ENCODE measurements around the gene CLIC6.
A peak's percentile ranks its signal among the peaks of the same experiment; 100 is the strongest.
"Not testable (repeated sequence)": the region's sequence is repeated elsewhere in the genome, so short reads cannot be mapped to it uniquely, and the experiment has no call there.

Gene CLIC6

DNA sequence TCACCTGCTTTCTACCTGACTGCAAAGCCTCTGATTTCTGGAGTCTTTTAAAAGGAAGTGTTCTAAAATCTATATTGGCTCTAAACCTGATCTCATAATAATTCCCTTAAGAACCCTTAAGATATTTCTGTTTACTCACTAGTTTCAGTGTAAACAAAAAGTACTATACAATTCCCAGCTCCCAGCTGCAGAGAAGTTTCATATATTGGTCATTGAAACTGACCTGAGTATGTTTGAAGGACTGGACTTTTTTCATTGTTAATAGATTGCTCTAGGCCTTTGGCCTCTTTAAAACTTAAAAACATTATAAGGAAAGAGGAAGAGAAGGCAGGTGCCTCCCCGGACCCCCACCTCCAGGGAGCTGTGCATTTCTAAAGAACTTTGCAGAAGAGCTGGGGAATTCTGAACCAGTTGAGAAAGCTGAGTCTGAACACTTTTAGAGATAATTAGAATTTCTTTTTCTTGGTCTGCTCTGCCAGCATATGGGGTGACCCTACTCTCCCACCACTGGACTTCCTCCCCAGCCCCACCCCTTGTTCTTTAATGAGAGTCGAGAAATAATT, 23.7 kb downstream of the CLIC6 start:
- no peak for DNase-seq (ENCODE audit: low read depth in 2 of 2)

DNA sequence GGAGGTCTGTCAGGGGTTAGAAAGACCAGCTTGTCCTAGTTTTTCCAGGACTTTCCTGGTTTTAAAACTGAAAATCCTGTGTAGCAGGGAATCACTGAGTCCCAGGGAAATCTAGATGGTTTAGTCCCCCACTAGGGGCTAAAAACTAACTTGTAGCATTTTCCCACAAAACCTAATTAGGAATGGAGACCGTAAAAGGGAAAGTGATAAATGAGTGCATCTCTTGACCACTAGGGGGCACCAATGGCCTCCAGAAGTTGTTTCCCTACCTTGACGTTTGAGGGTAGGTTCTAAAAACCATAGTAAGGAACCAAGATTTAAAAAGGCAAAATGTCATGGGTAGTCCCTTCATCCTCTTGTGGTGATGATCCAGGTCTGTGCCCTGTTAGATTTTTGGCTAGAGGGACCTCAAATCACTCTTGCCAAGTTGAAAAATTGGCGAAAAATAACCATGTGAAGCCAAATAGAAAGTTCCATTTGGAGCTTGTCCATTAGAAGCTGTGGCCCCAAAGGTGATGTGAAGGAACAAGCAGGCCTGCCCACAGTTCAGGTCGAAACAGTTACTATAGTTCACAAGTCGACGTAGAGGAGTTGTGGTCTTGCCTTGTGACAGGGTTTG, 24.5 kb downstream of the CLIC6 start:
- peak; percentile 42 to 52 for DNase-seq (ENCODE audit: low read depth in 2 of 2)

DNA sequence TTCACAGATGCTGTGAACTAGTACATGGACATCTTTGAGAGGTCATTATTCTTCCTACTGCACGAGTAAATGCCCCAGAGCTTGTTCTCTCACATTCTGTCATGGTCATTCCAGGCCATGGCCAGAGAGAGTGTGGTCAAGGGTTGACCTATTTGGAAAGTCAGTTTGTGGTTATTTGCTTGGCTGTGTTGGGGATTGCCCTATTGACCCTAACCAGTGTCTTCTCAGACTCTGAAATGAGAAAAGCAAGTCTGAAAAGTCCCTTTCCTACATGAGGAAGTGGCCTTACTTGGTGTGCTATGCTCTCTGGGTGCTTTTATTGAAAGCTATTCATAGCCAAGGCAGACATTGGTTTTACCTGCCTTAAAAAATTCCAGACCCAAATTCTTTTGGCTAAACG, 26.6 kb downstream of the CLIC6 start:
- DNase-seq (ENCODE audit: low read depth in 2 of 2) = no peak

DNA sequence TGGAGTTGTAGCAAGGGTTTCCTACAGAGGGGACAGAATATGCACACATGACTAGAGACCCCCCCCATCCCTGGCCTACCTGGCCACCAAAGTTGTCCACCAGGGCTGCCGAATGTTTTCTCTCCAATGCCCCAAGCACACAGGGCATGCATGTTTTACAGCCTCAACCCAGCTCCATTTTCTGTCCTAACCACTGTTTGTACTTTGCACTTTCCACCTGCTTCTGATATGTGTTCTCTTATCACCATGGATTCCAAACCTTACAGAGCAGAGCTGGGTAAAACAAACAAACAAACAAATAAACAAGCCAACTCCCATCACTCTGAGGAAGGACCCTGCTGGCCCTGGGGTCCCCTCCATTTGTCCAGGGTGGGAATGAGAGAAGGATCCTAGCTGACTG, 27.3 kb downstream of the CLIC6 start:
- no peak for DNase-seq (ENCODE audit: low read depth in 2 of 2)

DNA sequence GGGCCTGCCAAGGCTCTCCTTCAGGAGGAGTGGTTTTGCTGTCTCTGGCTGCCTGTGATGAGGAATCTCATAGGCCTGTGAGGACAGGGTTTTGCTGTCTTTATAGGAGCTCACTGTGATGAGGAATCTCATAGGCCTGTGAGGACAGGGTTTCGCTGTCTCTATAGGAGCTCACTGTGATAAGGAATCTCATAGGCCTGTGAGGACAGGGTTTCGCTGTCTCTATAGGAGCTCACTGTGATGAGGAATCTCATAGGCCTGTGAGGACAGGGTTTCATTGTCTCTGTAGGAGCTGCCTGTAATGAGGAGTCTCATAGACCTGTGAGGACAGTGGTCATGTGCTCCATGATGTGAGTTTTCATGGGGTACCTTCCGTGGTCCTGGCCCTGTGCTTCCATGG, 29.0 kb downstream of the CLIC6 start:
- DNase-seq (ENCODE audit: low read depth in 2 of 2) = no peak

DNA sequence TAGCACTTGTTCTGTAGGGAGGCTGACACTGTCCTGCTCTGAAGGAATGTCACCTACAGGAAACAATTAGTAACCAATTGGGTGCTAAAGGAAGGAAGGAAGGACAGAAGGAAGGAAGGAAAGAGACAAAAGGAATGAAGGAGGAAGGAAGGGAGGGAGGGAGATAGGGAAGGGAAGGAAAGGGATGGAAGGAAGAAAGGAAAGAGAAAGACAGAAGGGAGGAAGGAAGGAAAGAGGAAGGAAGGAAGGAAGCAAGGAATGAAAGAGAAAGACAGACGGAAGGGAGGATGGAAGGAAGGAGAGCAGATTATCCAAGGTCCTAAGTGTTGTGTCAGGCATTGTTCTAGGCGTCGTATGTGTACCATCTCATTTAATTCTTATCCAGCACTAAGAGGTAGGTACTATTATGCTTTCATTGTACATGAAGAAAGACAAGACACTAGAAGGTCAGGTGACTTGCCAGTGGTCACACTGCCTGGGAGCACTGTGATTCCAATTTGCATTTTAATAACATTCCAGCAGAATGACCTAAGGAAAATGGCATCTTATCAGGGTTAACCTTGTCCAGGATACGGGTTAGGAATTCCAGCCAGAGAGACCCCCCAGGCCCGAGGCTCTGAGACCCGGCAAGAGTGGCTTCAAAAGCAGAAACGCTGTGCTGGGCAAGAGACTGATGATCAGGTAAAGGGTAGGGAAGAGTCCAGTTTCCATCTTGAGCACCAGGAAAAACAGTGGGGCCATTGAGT, 29.6 kb downstream of the CLIC6 start:
- DNase-seq (ENCODE audit: low read depth in 2 of 2) = no peak

DNA sequence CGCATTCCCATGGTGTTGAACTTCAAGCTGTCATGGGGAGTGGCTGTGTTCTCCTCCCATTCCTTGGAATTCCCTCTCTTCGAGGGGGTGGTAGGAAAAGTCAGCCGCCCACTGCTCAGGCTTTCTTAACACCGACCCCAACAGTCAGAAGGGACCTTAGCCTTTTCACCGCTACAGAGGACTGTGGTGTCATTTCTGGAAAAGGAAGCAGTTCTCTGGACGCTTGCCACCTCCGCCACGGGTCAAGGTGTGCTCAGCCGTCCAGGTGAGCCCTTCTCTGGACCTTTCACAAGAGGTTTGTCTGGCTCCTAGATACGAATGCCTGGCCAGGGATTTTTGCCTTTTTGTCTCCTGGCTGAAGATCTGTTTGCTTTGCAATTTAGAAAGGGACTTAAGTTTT, 31.8 kb downstream of the CLIC6 start:
- no peak for DNase-seq (ENCODE audit: low read depth in 2 of 2)

DNA sequence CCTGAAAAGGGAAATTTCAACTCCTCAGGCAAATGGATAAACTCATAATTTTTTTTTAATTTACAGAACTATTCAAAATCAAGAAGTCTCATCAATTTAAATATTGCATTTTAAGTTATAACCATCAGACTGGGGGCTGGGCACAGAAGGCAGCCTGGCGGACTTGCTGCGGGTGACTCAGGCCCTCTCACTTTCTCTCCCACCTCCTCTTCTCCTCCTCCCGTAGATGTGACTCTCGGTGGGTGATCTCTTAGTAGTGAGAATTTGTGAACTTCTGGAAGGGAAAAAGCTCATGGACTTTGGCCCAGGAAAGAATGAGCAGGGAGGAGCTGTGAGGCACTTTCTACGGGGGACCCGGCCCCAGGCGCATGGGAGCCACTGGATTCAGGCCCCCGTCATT, 32.9 kb downstream of the CLIC6 start:
- no peak for DNase-seq (ENCODE audit: low read depth in 2 of 2)

DNA sequence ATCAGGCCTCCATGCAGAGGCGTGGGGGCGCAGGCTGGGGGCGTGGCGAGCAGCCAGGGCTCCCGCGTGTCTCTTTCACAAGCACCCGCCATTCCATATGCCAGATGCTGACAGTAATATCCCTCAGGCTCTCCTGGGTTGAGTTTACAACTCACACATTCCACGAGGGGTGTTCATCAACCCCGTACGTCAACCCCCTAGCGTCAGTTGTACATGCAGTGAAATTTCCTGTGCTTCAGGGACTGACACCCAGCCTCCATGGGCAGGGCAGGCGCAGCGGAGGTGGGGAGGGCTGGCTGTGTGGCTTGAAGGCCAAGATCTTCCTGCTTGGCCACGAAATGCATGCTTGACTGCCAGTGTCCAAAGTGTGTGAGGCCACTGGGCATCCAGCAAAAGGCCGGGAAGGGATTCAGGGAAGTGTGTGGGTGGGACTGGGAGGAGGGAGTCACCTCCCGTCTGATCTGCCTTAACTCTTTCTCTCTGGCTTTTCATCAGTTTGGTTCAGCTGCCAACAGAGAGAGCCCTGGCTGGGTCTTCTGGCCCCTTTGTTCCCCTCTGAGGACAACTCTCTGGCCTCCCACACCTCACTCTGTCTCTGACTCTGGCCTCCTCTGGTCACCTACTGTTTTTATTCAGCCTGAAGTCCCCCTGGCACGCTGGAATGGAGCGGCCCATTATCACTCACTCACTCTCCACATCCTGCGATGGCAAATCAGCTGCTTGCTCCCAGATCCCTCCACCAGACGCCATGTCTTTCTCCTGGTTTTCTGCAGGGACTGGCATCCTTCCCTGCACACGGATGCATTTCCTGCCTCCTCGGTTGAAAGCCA, 33.8 kb downstream of the CLIC6 start:
- peak; percentile 82 to 84 for DNase-seq (ENCODE audit: low read depth in 2 of 2)

DNA sequence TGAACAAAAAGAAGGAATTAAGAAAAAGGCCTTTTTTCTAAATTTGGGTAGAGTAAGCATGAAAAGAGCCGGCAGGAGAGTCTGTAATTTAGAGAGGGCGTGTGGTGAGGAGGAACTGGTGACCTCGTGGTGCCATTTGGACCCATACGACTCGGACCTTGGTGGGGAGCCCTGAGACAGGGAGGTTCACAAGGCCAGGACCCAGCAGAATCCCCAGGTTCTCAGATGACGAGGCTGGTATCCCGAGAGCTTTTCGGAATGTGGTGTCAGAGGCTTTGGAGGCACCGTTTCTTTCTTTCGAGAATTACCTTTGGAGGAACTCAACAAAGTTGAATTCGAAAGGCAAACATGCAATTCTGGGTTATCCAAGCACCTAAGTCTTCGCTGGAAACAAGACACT, 34.8 kb downstream of the CLIC6 start:
- no peak for DNase-seq (ENCODE audit: low read depth in 2 of 2)

DNA sequence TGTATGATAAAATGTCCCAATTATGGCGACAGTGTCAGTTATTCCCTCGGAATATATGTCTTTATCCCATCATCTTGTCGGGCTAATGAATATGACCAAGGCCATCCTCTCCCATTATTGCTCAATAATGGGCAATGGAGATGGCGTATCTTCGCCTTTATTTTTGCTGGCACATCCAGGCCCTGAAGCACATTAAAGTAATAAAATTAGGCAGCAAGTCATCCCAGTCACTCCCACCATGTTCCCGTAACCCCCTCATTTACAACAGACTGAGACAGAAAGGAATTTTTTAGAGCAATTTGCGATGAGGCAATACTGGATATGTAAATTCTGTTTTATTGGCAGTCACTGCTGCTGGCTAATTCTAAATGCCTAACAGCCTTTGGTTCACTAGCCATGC, 35.3 kb downstream of the CLIC6 start:
- DNase-seq (ENCODE audit: low read depth in 2 of 2) = peak; percentile 43 to 50

DNA sequence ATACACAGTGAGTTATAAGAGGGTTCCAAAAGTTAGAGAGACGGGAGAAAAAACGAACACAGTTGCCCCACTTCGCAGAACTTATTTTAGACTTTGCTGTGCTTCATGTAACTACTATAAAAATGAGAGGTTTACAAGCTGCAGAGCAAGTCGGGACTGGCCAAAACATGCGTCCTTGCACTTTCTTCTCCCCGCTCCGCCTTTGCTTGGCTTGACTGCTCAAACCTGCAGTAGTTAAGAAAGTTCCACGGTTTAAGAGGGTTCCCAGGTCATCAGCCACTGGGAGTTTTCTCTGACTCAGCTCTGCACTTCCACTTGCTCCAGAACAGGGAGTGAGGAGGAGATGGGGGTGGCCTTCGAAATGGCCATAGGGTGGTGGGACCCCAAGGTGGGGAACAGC, 36.2 kb downstream of the CLIC6 start:
- no peak for DNase-seq (ENCODE audit: low read depth in 2 of 2)

DNA sequence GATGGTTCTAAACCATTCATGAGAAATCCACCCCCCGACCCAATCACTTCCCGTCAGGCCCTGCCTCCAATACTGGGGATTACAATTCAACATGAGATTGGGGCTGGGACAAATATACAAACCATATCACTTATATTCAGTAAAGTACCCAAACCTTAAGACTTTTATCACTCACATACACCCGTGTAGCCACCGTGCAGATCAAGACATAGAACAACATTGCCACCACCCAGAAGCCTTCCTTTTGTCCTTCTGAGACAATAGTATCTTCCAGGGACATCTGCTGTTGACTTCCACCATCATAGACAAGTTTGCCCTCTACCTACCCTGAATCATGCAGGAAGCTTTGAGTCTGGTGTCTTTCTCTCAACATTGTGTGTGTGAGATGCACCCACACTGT, 37.5 kb downstream of the CLIC6 start:
- DNase-seq (ENCODE audit: low read depth in 2 of 2) = no peak

DNA sequence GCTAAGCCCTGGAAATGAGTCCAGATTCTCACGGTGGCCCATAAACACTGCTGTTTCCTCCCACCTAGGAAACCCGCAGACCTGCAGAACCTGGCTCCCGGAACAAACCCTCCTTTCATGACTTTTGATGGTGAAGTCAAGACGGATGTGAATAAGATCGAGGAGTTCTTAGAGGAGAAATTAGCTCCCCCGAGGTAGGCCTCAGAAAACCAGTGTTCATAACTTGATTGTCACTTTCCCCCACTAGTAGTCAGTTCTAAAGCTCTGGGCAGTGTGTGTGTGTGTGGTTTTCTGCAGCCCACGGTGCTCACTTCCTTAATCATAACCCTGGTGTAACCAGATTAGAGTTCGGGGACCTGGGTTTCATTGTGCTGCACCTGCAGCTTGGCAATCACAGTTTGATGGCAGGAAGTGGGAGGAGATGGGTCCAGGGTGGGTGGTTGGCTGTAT, 39.1 kb downstream of the CLIC6 start:
- no peak for DNase-seq (ENCODE audit: low read depth in 2 of 2)

DNA sequence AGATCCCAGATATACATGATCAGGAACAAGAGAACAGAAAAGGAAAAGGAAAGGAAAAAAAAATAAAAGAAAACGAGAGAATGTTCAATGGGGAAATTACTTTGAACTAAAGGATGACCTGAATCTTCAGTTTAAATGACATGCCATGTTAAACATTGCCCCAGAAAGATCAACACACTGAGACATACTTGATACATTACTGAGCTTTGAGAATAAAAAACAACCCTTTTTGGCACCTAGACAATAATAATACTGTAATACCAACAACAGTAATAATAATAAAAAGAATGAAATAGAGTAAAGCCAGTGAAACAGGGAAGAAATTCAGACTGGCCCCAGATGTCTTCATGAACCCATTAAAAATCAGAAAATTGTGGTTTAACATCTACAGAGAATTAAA, 44.8 kb downstream of the CLIC6 start:
- no peak for DNase-seq (ENCODE audit: low read depth in 2 of 2)

DNA sequence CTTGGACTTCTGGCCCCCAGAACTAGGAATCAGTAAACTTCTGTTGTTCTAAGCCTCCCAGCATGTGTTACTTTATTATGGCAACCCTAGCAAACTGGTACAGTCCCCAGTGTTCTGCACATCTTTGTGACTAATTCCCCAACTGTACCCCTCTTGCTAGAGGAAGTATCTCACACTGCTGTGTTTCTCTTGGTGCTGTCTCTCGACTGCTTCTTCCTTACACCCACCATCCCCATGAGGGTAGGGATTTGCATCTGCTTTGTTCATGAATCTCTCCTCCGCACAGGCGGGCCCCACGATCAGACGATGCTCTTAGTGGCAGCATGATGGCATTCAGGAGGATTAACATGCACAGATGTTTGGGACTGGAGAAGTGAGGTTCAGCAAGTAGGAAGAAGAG, 46.7 kb downstream of the CLIC6 start:
- DNase-seq (ENCODE audit: low read depth in 2 of 2) = no peak

DNA sequence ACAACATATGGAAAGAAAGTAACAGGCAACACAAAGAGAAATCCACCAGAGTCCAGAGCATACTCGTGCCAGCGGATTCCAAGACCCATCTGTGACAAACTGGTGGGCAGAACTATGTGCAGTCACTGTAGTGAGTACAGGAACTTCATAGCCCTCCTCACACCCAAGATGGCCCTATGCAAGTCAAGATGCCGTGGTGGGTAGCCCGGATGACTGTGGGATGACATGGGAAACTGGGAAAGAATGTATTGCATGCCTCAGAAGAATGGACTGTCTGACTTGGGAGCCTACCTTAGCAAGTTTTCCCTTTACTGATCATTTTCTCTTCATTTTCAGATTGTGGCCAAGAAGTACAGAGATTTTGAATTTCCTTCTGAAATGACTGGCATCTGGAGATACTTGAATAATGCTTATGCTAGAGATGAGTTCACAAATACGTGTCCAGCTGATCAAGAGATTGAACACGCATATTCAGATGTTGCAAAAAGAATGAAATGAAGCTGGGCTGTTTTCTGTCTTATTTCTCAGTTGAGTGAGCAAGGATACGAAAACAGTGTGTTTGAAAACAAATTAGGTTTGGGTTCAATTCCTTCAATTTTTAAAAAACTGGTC, 47.3 kb downstream of the CLIC6 start:
- no peak for DNase-seq (ENCODE audit: low read depth in 2 of 2)

DNA sequence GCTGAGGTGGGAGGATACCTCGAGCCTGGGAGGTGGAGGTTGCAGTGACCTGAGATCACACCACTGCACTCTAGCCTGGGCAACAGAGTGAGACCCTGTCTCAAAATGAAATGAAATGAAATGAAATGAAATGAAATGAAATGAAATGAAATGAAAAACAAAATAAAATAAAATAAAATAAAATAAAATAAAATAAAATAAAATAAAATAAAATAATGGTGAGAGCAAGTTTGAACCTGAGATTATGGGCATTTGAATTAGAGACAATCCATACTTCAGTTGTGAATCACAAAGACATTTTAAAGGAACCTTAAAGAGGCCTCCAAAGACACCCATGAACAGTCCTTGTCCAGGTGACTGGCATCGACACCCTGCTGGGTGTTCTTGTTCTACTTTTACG, 49.7 kb downstream of the CLIC6 start:
- DNase-seq (ENCODE audit: low read depth in 2 of 2) = not testable (repeated sequence)

DNA sequence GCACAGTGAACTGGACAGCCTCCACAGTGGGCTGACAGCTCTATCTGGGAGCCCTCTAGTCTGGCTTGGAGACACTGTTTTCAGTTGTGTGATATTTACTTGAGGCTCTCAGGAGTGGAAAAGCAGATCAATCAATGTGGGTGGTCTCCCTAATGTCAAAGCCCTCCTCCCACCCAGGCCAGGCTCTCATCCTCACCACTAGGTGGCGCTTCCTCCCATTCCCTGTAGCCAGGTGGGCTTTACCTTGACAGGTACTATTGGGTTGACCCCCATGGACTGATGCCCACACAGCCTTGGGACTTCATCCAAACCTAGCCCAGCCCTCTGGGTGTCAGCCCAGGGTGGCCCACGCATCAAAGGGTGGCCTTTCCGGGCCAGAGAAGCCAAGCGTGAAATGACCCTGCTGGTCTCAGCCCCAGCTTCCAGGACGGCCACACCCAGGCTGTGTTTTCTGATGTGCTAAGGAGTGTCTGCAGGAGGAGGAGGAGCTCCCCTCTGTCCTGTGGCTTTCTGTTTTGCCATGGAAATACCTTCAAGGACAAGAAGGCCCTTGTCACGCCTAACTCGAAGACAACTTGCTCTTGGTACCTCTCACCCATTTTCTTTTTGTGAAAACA, 54.0 kb downstream of the CLIC6 start:
- no peak for DNase-seq (ENCODE audit: low read depth in 2 of 2)

DNA sequence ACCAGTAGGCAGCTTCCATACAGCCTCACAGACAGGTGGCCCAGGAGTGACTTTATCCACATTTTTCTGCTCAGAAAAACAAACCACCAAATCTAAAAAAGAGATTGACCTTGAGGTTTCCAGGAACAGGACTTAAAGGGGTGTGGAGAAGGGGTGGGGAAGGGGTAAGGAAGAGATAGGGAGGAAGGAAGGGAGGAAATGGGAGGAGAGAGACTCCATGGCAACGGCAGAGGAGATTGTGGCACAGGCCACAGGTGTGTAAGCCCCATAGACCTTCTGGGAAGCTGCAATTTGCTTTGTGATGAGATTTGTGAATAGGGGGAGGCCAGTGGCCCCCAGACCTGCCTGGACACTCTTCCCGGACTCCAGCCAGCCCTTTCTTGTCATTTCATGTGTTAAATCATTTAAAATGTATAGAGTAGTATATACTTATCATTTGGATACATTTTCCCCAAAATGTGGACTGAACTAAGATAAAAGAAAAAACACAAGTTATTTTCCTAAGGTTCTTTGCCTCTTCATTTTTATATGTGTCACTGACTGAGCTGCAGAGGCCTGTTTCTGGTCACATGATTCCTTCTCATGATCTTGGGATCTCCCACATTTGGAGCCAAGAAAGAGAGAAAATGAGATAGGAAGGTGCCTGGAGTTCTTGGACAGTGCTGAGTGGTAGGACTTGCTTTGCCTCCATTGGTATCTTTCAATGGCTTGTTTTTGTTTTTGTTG, 55.5 kb downstream of the CLIC6 start:
- no peak for DNase-seq (ENCODE audit: low read depth in 2 of 2)

DNA sequence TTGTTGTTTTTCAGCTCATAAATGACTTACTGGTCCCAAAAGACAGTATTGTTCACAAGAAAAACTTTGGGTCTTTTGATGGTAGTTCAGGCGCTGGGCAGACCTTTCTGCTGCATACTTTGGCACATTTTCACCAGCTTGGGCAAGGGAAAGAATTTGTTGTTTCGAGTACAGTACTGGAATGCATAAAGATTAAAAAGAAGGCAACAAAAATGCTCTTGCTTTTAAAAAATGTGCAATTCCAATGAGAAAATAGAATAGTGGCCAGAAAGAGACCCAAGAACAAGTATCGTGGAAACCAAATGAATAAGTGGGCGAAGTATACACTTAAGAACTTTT, 56.0 kb downstream of the CLIC6 start:
- DNase-seq (ENCODE audit: low read depth in 2 of 2) = no peak

All from fibroblast of skin of left quadriceps (primary cell).